Ishikawa (cell line): ENCODE measurements around the gene MAPK8IP1.

Experiments used
- CEBPB ChIP-seq: IDR thresholded peaks from 2 replicates; pipeline ENCODE4 v1.6.1; 2012
- CREB1 ChIP-seq: IDR thresholded peaks from 2 replicates; pipeline ENCODE4 v1.6.1; 2012; ENCODE audit warnings: low read depth
- EGR1 ChIP-seq: IDR thresholded peaks from 2 replicates; pipeline ENCODE4 v1.6.1; 2012
- EP300 ChIP-seq: IDR thresholded peaks from 2 replicates; pipeline ENCODE4 v1.6.1; 2012; ENCODE audit warnings: borderline replicate concordance
- FOXM1 ChIP-seq: IDR thresholded peaks from 2 replicates; pipeline ENCODE4 v1.6.1; 2012; ENCODE audit warnings: low read depth, borderline replicate concordance
- NFIC ChIP-seq: IDR thresholded peaks from 2 replicates; pipeline ENCODE4 v1.6.1; 2012
- RAD21 ChIP-seq: IDR thresholded peaks from 2 replicates; pipeline ENCODE4 v1.6.1; 2012; ENCODE audit warnings: low read depth
- TAF1 ChIP-seq: IDR thresholded peaks from 2 replicates; pipeline ENCODE4 v1.6.1; 2012; ENCODE audit warnings: low read depth, mild to moderate bottlenecking
- TCF12 ChIP-seq: IDR thresholded peaks from 2 replicates; pipeline ENCODE4 v1.6.1; 2012; ENCODE audit warnings: low read depth
- TEAD4 ChIP-seq: IDR thresholded peaks from 2 replicates; pipeline ENCODE4 v1.6.1; 2012
- YY1 ChIP-seq: IDR thresholded peaks from 2 replicates; pipeline ENCODE4 v1.6.1; 2012; ENCODE audit warnings: low read depth
- ZBTB7A ChIP-seq: IDR thresholded peaks from 2 replicates; pipeline ENCODE4 v1.6.1; 2012; ENCODE audit warnings: low read depth
- TF ChIP-seq, protein P1 (sequence below): IDR thresholded peaks from 2 replicates; pipeline ENCODE4 v1.6.1; 2012
- TF ChIP-seq, protein P2 (sequence below): IDR thresholded peaks from 2 replicates; pipeline ENCODE4 v1.6.1; 2012
- TF ChIP-seq, protein P3 (sequence below): IDR thresholded peaks from 2 replicates; pipeline ENCODE4 v1.6.1; 2012; ENCODE audit warnings: low read depth, mild to moderate bottlenecking

MAPK8IP1 gene

DNA sequence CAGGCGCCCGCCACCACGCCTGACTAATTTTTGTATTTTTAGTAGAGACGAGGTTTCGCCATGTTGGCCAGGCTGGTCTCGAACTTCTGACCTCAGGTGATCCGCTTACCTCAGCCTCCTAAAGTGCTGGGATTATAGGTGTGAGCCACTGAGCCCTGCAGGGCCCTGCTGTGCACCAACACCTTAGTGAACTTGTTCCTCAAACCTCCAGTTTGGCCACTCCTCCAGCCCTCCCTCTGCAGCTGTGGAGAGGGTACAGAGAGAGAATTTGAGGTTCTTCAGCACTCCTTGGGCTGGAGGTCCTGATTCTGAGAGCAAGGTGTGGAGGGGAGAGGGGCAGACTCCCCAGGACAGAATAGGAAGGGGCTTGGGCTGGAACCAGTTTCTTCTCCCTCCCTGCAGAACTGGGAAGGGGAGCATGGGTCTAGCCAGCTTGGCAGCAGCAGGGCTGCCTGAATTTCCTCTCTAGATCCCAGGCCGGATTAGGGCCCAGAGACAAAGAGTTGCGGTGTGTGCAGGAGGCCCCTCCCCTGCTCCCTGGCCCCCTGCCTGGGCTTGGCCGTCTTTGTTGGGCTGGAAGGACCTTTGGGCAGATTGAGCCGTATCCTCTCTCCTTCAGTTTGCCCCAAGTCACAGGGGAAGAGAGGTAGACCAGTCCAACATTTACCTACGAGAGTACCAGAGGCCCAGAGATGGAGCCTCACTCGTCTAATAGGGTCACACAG is 34.5 kb downstream of the MAPK8IP1 start:
- no peak for TF ChIP-seq CEBPB
- no peak for TF ChIP-seq FOXM1
- no peak for TF ChIP-seq TAF1

DNA sequence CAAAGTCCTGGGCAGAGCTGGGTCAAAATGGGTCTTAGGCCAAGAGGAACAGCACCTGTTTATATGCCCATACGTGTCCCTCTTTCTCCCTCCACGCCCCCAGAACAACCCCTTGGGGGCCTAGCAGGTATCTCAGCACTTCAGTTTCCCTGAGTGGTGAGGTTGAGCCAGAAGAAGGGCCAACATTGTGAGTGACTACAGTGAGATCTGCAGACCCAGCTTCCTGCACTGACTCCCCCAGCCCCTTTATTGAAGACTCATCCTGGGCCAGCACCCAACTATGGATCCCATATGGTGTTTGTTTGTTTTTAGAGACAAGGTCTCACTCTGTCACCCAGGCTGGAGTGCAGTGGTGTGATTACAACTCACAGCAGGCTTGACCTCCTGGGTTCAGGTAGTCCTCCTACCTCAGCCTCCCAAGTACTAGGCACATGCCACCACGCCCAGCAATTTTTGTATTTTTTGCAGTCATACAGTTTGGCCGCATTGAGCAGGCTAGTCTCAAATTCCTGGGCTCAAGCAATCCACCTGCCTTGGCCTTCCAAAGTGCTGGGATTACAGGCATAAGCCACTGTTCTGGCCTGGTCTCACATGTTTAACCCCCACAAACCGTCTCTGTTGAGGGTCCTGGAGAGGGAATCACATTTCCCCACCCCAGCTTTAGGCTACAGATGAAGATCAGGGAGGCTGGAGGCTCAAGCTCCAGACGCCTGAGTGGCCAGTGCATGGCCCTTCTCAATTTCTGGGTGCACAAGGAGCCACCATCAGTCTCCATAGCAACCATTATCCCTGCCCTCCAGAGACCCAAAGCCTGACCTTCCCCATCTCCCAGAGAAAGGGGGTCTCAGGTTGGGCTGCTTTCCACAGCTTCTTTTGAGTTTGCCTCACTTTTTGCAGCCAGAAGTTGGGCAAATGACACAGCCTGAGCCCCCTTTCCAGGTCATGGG is 35.4 kb downstream of the MAPK8IP1 start:
- no peak for TF ChIP-seq EP300
- no peak for TF ChIP-seq RAD21
- TF ChIP-seq CEBPB = no peak
- TF ChIP-seq, protein P1, sequence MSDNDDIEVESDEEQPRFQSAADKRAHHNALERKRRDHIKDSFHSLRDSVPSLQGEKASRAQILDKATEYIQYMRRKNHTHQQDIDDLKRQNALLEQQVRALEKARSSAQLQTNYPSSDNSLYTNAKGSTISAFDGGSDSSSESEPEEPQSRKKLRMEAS = no peak

DNA sequence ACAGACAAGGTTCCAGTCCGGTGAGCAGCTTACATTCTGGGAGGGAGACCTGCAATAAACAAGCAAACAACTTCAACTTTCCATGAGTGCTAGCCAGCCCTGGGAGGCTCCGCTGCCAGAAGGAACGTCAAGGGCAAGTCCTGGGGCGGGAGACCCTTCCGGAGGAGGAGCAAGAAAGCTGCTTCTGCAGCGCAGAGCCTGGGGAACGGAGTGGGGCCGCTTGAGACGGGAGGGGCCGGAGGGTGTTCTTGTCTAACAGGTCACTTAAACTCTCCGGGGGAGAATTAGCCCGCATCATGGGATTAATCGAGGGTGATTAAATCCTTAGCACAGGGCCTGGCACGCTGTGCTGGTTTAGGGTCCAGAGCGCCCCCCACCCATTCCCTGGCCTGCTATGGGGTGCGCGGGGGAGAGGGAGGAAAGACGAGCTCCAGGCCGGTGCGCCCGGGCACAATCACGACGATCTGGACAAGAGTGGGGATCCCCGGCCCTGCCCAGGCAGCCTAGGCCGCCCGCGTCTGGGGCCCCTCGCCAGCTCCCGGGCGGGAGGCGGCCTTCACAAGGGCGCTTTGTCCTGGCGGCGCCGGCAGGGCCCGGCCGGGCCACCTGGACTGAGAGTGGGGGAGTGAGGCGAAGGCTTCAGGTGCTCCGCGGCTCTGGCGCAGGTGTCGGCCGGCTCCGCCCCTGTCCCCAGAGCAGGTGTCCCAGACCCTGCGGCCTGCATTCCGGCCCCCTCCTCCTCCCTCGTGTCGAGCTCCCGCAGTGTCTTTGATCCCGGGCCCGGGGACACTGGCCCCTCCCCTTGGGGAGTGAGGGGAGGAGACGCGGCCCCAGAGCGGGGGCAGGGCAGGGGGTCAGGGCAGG is 36.3 kb downstream of the MAPK8IP1 start:
- peak; percentile 82 for TF ChIP-seq TCF12
- no peak for TF ChIP-seq CEBPB
- peak; percentile 30; the same call in 1 of the 2 replicates for TF ChIP-seq NFIC
- TF ChIP-seq, protein P2, sequence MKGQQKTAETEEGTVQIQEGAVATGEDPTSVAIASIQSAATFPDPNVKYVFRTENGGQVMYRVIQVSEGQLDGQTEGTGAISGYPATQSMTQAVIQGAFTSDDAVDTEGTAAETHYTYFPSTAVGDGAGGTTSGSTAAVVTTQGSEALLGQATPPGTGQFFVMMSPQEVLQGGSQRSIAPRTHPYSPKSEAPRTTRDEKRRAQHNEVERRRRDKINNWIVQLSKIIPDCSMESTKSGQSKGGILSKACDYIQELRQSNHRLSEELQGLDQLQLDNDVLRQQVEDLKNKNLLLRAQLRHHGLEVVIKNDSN = 0 out of 2 replicates have a peak, but pooled peaks have one; percentile 10
- no peak; the same call in none of the 2 replicates for TF ChIP-seq TAF1
- TF ChIP-seq, protein P1 = peak; percentile 63
- peak; percentile 79; the same call in 1 of the 2 replicates for TF ChIP-seq ZBTB7A
- peak; percentile 80 for TF ChIP-seq TEAD4
- TF ChIP-seq EP300 = peak; percentile 57; the same call in 1 of the 2 replicates
- no peak for TF ChIP-seq EGR1
- TF ChIP-seq RAD21 = no peak
- TF ChIP-seq FOXM1 = no peak; the same call in 1 of the 2 replicates

DNA sequence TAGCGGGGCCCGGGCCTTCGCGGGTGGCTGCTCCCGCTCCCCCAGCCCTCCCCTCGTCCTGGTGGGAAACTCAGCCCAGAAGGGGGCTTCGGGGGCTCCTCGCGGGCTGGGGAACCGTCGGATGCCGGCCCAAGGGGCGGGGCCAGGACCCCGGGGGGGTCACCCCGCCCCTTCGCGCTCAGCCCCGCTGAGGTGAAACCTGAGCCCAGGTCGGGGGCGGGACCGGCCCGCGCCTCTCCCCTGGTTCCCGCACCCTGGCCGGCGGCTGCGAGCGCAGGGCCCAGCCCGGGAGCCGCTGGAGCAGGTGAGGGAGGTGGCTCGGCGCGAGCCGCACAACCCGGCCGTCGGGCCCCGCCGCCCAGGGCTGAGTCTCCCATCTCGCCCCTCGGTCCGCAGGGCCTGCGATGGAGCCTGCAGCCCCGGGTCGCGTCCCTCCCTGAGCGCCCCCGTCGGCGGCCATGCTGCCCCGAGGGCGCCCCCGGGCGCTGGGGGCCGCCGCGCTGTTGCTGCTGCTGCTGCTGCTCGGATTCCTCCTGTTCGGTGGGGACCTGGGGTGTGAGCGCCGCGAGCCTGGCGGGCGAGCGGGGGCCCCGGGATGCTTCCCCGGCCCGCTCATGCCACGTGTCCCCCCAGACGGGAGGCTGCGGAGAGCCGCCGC is 37.1 kb downstream of the MAPK8IP1 start, which contains the start of gene LARGE2:
Gene LARGE2, plus strand, starts transcription at position 232 of the 658 bp plus-strand sequence. Its CDS starts 227 bp downstream, at position 459.
- TF ChIP-seq YY1 (peak; percentile 49; the same call in 1 of the 2 replicates), NFIC (peak; percentile 2; the same call in 1 of the 2 replicates), EGR1 (peak; percentile 76), RAD21 (no peak)

DNA sequence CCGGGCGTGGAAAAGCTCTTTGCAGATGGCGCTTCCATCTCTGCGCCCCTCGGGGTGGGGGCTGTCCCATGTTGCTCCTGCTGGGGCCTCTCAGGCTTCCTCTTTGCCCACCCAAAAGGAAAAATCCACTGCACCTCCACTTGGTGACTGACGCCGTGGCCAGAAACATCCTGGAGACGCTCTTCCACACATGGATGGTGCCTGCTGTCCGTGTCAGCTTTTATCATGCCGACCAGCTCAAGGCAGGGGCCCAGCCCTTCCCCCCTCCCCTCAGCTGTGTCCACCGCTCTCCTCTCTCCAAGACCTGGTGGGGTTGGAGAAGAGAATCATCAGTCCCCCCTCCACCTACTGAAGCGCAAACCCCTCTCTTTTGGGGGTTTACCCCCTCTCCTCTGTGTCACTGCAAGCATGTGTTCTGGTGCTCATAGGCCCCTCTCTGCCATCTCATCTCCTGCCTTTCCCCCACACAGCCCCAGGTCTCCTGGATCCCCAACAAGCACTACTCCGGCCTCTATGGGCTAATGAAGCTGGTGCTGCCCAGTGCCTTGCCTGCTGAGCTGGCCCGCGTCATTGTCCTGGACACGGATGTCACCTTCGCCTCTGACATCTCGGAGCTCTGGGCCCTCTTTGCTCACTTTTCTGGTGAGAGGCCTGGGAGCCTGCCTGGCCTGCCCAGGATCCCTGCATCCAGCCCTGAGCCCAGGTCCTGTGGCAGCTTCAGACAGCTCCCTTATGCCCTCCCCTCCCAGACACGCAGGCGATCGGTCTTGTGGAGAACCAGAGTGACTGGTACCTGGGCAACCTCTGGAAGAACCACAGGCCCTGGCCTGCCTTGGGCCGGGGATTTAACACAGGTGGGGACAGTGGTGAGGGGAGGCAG is 38.8 kb downstream of the MAPK8IP1 start:
- no peak for TF ChIP-seq TCF12
- TF ChIP-seq, protein P3, sequence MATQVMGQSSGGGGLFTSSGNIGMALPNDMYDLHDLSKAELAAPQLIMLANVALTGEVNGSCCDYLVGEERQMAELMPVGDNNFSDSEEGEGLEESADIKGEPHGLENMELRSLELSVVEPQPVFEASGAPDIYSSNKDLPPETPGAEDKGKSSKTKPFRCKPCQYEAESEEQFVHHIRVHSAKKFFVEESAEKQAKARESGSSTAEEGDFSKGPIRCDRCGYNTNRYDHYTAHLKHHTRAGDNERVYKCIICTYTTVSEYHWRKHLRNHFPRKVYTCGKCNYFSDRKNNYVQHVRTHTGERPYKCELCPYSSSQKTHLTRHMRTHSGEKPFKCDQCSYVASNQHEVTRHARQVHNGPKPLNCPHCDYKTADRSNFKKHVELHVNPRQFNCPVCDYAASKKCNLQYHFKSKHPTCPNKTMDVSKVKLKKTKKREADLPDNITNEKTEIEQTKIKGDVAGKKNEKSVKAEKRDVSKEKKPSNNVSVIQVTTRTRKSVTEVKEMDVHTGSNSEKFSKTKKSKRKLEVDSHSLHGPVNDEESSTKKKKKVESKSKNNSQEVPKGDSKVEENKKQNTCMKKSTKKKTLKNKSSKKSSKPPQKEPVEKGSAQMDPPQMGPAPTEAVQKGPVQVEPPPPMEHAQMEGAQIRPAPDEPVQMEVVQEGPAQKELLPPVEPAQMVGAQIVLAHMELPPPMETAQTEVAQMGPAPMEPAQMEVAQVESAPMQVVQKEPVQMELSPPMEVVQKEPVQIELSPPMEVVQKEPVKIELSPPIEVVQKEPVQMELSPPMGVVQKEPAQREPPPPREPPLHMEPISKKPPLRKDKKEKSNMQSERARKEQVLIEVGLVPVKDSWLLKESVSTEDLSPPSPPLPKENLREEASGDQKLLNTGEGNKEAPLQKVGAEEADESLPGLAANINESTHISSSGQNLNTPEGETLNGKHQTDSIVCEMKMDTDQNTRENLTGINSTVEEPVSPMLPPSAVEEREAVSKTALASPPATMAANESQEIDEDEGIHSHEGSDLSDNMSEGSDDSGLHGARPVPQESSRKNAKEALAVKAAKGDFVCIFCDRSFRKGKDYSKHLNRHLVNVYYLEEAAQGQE = no peak
- TF ChIP-seq, protein P1 = no peak
- TF ChIP-seq TAF1 = no peak
- TF ChIP-seq CREB1 = no peak
- TF ChIP-seq RAD21 = no peak
- TF ChIP-seq, protein P2 = no peak
- no peak for TF ChIP-seq CEBPB
- no peak for TF ChIP-seq FOXM1
- TF ChIP-seq TEAD4 = no peak
- TF ChIP-seq ZBTB7A = no peak
- no peak for TF ChIP-seq YY1
- TF ChIP-seq EP300 = no peak
- TF ChIP-seq NFIC = no peak
- no peak for TF ChIP-seq EGR1
